Body of pancreas (tissue), 4 donors: ENCODE data around the gene RPTOR. TPM values are rescaled to one million over a fixed set of nuclear protein-coding genes. Genes with fewer than 3 reads are reported as not detected.

ENCODE experiments used
- ATAC-seq: fragments of 150-250 bp; one replicate; pipeline ENCODE4 v1.9.1; 2016
- DNase-seq, 4 donors: peaks; one replicate each; pipeline ENCODE4 v3.0.0-alpha.2; 2019
- H3K27ac ChIP-seq, 4 donors: fragments of 200-600 bp; sonication (generic); 1 replicate in 3 of 4; 2 replicates in 1 of 4; pipeline versions ENCODE4 v1.5.1 to v1.6.1; 2016 to 2019; ENCODE audit warnings: mild to moderate bottlenecking in 1 of 4, mixed read lengths in 1 of 4, moderate library complexity in 1 of 4
- H3K27me3 ChIP-seq, 2 donors: fragments of 200-600 bp; sonication (generic); one replicate each; pipeline ENCODE4 v1.6.0; 2016; ENCODE audit warnings: mild to moderate bottlenecking in 1 of 2
- H3K36me3 ChIP-seq, 2 donors: fragments of 200-600 bp; sonication (generic); replicated peaks in 1 of 2; 2 replicates each; pipeline ENCODE4 v1.5.1; 2016; ENCODE audit warnings: low read depth in 2 of 2; ENCODE audit not compliant: insufficient read depth in 1 of 2
- H3K4me1 ChIP-seq: fragments of 200-600 bp; sonication (generic); one replicate; pipeline ENCODE4 v1.6.0; 2016
- H3K4me3 ChIP-seq, 2 donors: fragments of 200-600 bp; sonication (generic); 1 replicate in 1 of 2; 2 replicates in 1 of 2; pipeline ENCODE4 v1.5.1; 2016 to 2019
- H3K9me3 ChIP-seq, 3 donors: fragments of 200-600 bp; sonication (generic); 1 replicate in 2 of 3; 2 replicates in 1 of 3; pipeline ENCODE4 v1.5.1; 2016
- CTCF ChIP-seq, 7 experiments: fragments of 450-650 bp in 4 of 7; fragments of 200-600 bp in 3 of 7; sonication (generic) in 3 of 7; IDR thresholded peaks; one replicate each; pipeline ENCODE4 v1.5.1; 2016 to 2019; ENCODE audit warnings: antibody characterized with exemption in 7 of 7
- POLR2A ChIP-seq, 3 donors: fragments of 450-650 bp; IDR thresholded peaks; one replicate each; pipeline ENCODE4 v1.6.1; 2016; ENCODE audit warnings: antibody characterized with exemption in 3 of 3, mild to moderate bottlenecking in 2 of 3
- WGBS, 2 donors: methylation state at CpG; one replicate each; pipeline ENCODE4 v1.1.5; 2017; 5-methylcytosine and 5-hydroxymethylcytosine counted together
- intact Hi-C: fragments of 100-400 bp; cut with DNase I; formaldehyde crosslinking; loops from one replicate; pipeline ENCODE4 v1.15.1; 2023
- total RNA-seq, 2 donors: library from RNA; depleted of rRNA; stranded (reverse); fragments of >200 nt; gene quantifications; one replicate each; pipeline ENCODE4 v1.1.0, GENCODE V29; 2016

RPTOR gene
- total RNA-seq, 2 donors from 2014 or later = 22.3 to 34.3 TPM

GRCh38 chr17:80887639-80888175, 343.1 kb downstream of the RPTOR start:
- 90 to 92% methylated on average over 10 of the region's 10 CpGs for WGBS, 2 donors

GRCh38 chr17:80888276-80889160, 343.9 kb downstream of the RPTOR start:
- no peaks in the 10 kb centered on the region for H3K4me1 ChIP-seq
- intact Hi-C loops = no loop called here
- no peak for TF ChIP-seq POLR2A (IDR thresholded peaks at IDR 0.05)
- no peak for TF ChIP-seq CTCF (IDR thresholded peaks at IDR 0.05)
- no peaks in the 10 kb centered on the region for H3K9me3 ChIP-seq
- no peak overlapping the region for H3K4me3 ChIP-seq
- no peak for DNase-seq
- H3K36me3 ChIP-seq = peaks cover 0 to 7% of the 10 kb centered on the region in 2 donors
- WGBS, 2 donors = 92% methylated on average over 9 to 24 of the region's 24 CpGs
- no peak overlapping the region for H3K27ac ChIP-seq
- no peaks in the 10 kb centered on the region for H3K27me3 ChIP-seq
- ATAC-seq = no peak

More at GRCh38 chr17:80887639-80888175, 343.1 kb downstream of the RPTOR start:
- peaks cover 0 to 7% of the 10 kb centered on the region in 2 donors for H3K36me3 ChIP-seq
- no peak for DNase-seq
- intact Hi-C loops = no loop called here
- TF ChIP-seq CTCF (IDR thresholded peaks at IDR 0.05) (no peak), POLR2A (IDR thresholded peaks at IDR 0.05) (no peak)
- no peaks in the 10 kb centered on the region for H3K9me3 ChIP-seq
- no peak overlapping the region for H3K27ac ChIP-seq
- no peaks in the 10 kb centered on the region for H3K4me1 ChIP-seq
- H3K27me3 ChIP-seq = no peaks in the 10 kb centered on the region
- no peak overlapping the region for H3K4me3 ChIP-seq
- ATAC-seq = no peak

GRCh38 chr17:80889231-80890195, 344.9 kb downstream of the RPTOR start:
- Histone ChIP-seq H3K27me3 (no peaks in the 10 kb centered on the region), H3K9me3 (no peaks in the 10 kb centered on the region), H3K36me3 (peaks cover 0 to 12% of the 10 kb centered on the region in 2 donors), H3K4me1 (no peaks in the 10 kb centered on the region), H3K27ac (no peak overlapping the region), H3K4me3 (no peak overlapping the region)
- TF ChIP-seq CTCF (IDR thresholded peaks at IDR 0.05) = no peak
- no peak for TF ChIP-seq POLR2A (IDR thresholded peaks at IDR 0.05)
- WGBS, 2 donors = 84 to 92% methylated on average over 18 to 32 of the region's 40 CpGs
- DNase-seq = no peak
- intact Hi-C loops = no loop called here
- no peak for ATAC-seq

- DNase-seq = no peak
- Histone ChIP-seq H3K4me1 (no peaks in the 10 kb centered on the region), H3K4me3 (no peak overlapping the region), H3K36me3 (peaks cover 0 to 10% of the 10 kb centered on the region in 2 donors), H3K27ac (no peak overlapping the region), H3K27me3 (no peaks in the 10 kb centered on the region), H3K9me3 (no peaks in the 10 kb centered on the region)
- no peak for TF ChIP-seq POLR2A (IDR thresholded peaks at IDR 0.05)
- TF ChIP-seq CTCF (IDR thresholded peaks at IDR 0.05) = no peak
- intact Hi-C loops = no loop called here
- WGBS, 2 donors = 90 to 91% methylated on average over 22 to 31 of the region's 31 CpGs
- no peak for ATAC-seq
Observed at GRCh38 chr17:80890196-80890920, 345.7 kb downstream of the RPTOR start.
